Stomach (tissue), 4 donors: ENCODE measurements around the gene PROM2.

Experiments
- CTCF ChIP-seq, 7 experiments: fragments of 450-650 bp in 4 of 7; fragments of 200-600 bp in 3 of 7; sonication (generic) in 3 of 7; IDR thresholded peaks; one replicate each; pipeline ENCODE4 v1.5.1; 2016 to 2019; ENCODE audit warnings: antibody characterized with exemption in 7 of 7, control low read depth in 2 of 7, mild to moderate bottlenecking in 1 of 7
- EP300 ChIP-seq: sonication (generic); formaldehyde crosslinking; IDR thresholded peaks from one replicate; pipeline ENCODE4 v1.6.1; 2017; ENCODE audit warnings: antibody characterized with exemption
- POLR2A ChIP-seq, 4 donors: fragments of 450-650 bp; IDR thresholded peaks; one replicate each; pipeline ENCODE4 v1.6.1; 2016; ENCODE audit warnings: antibody characterized with exemption in 4 of 4, control low read depth in 2 of 4, mild to moderate bottlenecking in 1 of 4, moderate library complexity in 1 of 4
- POLR2AphosphoS5 ChIP-seq, 3 donors: sonication (generic); formaldehyde crosslinking; IDR thresholded peaks; one replicate each; pipeline ENCODE4 v1.6.1; 2016; ENCODE audit warnings: antibody characterized with exemption in 3 of 3

- TF ChIP-seq CTCF (IDR thresholded peaks at IDR 0.05) (no peak), EP300 (no peak), POLR2AphosphoS5 (IDR thresholded peaks at IDR 0.05) (no peak), POLR2A (IDR thresholded peaks at IDR 0.05) (no peak)
These were observed 53.6 kb downstream of the PROM2 start for GRCh38 chr2:95327861-95328260.
